GM21515 (cell line): Measurements from ENCODE around the gene MAPK4.
A peak's percentile ranks its signal among the peaks of the same experiment; 100 is the strongest.

Experiments
- ATAC-seq: cut with Tn5 transposase; IDR thresholded peaks from one replicate; pipeline ENCODE4 v1.9.1; 2021; ENCODE audit not compliant: unreplicated experiment

MAPK4 gene

DNA sequence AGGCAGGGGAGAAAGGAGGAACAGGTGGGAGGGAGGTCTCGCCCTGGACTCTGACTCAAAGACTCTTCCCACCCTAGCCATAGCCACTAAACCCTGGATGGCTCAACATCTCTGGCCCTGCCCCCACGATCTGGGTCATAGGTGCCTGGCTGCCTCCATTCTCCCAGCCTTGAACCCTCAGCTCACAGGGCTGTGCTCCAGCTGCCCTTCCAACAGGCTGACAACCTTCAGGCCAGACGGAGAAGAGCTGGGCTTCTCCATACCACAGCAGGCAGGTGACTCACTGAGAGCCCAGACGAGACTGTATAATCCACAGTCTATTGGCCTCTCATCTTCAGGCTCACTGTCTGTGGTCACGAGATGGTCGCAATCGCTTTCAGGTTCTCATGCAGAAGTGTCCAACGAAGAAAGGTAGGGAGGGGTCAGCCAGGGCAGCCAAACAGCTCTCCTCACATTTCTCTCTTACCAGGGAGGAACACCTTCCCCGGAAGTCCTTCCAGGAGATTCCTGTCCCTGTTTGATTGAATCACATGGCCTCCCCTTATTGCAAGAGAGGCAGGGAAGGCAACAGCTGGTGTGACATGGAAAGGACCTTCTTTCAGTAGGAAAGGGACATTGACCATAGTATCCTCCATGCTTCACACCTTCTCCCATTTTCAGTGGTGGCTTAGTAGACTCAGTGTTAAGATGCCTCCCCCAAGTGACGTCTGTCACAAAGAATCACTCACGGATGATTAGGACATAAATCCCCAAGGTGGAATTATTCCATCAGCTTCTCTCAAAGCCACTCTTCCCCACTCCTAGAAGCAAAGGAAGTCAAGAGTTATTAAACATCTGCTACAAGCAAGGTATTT, 159.8 kb downstream of the MAPK4 start:
- ATAC-seq: no peak

DNA sequence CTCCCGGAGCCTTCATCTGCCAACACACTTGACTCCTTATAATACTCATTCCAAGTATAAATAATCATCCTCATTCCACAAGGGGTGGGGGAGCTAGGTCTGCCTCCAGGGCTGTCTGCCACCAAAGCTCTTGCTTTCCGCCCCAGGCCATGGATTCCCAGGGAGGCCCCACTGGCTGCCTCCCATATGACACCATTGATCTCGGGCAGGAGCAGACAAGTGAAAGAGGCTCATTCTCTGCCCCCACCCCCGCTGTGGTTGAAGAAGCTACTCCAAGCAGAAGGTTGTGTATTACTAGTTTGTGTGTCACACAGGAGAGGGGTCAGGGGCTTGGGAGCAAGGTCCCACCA, 160.4 kb downstream of the MAPK4 start:
- ATAC-seq: no peak

DNA sequence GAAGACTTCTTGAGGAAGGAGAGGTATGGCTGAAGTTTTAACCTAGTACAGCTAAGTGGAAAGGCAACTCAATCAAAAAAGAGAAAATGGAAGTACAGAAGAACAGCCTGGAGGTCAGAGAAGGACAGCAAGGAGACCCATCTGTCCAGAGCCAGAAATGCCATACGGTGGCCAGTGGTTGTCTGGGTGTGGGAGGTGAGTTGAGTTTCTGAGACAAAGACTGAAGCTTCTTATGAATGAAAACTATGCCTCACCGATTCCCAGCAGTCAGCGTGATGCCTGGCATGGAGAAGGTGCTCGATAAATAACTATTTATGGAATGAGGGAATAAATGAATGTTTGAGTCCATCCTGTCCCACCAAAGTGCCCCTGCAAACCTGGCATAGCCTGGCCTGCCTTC, 161.1 kb downstream of the MAPK4 start:
- ATAC-seq: no peak

DNA sequence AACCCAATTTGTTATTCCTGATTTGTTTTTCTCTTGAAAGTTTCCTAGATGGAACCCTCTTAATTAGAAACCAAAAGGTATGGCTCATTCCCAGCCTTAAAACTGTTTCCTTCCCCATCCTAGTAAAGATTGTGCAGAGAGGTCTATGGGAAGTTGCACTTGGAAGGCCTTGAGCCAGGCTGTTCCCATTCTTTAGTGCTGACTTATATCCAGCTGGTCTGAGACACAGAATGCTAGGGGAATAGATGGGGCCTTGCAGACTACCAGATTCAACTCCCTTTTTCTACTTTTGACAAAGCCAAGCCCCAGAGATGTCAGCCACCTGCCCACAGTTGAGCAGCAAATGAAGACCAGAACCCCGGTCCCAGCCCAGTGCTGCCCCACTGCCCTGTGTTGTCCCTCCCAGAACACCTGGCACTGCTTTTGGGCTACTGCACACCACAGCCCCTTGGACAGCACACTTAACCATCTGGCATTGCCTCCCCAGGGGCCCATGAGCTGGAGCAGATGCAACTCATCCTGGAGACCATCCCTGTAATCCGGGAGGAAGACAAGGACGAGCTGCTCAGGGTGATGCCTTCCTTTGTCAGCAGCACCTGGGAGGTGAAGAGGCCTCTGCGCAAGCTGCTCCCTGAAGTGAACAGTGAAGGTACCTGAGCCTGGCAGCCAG, 161.7 kb downstream of the MAPK4 start:
- no peak for ATAC-seq

DNA sequence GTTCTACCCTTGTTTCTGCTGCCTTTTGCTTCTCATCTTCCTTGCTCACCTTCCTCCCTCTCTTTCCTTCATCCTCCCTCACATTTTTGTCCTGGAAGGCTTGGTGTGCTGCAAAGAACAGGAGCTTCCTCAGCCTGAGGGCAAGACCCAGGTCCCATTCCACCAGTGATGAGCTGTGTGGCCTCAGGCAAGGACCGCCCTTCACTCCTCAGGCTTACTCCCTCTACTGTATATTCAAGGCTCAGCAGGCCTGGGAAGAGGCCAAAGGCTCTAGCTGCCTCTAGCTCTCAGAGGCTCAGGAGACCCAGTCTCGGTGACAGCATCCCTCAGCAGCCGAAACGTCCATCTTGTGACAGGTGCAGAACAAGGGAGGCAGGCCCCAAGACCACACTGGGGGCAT, 162.4 kb downstream of the MAPK4 start:
- ATAC-seq: no peak

DNA sequence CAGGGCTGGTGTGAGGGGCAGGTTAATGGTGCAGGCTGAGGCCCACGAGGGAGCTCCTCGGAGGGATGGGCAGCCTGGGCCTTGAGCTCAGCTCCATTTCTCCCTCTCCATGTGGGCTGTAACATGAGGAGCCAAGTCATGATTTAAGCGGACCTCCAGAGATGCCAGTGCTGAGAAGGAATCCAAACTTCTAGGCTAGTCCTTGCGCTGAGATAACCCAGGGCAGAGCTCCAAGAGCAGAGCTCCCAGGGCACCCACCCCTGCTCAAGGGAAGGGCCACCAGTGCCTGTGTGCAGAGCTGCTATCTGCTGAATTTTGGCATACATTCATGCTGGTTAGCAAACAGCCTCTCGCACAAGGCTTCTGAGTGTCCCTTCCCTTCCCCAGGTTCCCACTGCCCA, 164.9 kb downstream of the MAPK4 start:
- no peak for ATAC-seq

DNA sequence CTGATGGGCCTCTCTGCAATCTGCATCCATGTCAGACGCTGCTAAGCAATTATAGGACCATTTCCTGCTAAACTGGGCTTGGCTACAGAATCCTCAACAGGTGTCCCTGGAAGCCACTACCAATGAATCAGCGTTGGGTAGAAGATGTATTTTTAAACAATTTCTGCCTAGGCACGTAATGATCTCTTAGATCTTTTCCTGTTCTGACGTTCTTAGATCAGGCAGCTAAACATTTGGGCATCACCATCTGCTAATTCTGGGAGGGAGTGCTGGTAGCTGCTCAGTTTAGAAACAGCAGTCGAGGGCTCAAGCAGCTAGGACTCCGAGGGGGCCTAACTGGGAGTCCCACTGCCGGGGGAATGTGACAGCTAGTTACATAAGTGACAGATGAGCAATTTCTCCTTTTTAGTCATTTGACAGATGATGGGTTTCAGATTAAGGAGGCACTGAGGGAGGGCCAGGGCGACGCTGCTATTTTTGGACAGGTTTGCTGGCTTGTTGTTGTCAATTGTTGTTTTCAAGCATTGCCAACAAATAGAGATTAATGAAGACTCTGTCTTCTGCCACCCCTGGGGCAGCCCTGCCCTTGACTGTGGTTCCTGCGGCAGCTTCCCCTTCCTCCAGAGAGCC, 167.2 kb downstream of the MAPK4 start:
- peak; percentile 75 for ATAC-seq

DNA sequence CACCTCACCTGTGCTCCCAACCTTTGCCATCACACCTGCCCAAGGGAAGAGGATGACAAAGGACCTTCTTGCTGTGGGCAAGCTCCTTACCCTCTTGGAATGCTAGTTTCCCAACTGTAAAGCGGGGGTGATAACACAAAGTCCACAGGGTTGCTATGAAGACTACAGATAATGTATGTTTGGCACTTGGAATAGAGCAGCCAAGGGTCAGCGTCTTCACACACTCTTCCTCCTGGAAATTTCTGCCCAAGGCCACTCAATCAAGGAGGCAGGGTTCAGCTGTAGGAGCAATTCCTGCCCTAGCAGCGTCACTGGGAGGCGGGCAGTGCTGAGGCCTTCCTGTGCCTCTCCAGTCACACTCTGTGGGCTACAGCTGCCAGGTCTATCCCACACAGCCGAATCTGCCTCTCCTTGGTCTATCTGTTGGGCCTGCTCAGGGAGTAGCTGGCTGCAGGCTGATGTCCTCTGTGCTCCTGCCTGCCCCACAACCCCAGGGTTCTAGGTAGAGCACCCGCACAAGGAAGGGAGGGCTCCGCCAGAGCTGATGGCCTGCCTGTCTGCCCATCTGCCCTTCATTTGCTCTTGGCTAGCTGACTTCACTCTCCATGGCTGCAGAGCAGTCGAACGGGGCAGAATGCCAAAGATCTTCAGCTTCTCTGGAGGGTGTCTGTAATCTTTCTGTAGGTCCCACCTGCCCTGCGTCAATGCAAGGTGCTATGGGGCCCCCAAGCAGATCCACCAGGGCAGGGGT, 168.0 kb downstream of the MAPK4 start:
- ATAC-seq: no peak

DNA sequence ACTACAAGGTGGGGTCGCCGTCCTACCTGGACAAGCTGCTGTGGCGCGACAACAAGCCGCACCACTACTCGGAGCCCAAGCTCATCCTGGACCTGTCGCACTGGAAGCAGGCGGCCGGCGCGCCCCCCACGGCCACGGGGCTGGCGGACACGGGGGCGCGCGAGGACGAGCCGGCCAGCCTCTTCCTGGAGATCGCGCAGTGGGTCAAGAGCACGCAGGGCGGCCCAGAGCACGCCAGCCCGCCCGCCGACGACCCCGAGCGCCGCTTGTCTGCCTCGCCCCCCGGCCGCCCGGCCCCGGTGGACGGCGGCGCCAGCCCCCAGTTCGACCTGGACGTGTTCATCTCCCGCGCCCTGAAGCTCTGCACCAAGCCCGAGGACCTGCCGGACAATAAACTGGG, 169.5 kb downstream of the MAPK4 start:
- no peak for ATAC-seq

DNA sequence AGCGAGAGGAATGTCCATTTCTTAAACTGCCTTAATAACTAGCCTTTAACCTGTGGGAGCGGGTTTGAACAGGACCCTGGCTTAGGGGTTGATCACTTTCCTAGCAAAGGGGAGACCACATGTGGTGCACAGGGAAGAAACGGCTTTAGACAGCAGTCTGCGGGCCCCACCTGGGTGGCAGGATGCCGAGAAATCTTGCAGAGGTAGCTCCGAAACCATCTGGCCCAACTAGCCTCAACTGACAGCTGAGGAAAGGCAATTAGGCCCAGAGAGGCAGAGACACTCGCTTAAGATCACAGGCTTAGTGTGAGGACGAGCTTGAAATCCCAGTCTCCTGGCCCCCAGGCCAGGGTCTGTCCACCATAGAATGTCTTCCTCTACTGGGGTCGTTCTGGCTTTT, 170.1 kb downstream of the MAPK4 start:
- no peak for ATAC-seq

DNA sequence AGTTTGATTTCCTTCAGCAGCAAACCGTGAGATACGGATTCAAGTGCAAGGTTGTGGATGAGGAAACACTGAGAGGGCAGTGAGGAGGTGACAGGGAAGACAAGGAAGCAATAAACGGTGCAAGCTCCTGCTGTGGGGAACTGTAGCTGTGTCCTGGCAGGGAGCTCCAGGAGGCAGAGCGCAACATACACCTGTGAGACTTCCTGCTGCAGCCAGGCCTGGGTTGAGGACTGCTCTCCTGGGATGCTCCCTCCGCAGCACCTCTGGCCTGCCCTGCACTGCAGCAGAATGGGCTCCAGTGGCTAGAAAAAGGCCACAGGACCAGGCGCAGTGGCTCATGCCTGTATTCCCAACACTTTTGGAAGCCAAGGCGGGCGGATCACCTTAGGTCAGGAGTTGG, 174.5 kb downstream of the MAPK4 start:
- ATAC-seq: no peak

DNA sequence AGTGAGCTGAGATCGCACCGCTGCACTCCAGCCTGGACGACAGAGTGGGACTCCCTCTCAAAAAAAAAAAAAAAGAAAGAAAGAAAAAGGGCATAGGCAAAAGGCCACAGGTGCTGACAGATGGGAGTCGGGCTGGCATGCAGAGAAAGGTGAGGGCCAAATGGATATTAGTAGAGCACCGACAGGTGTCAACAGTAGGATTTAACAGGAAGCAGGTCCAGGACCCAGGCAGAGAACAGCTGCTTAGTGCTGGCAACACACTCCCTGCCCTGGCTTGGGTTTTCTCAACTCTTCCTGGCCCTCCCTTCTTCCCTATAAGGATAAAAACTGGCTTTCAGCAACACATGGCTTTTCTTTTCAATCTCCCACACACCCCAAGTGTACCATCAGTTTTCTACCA, 175.0 kb downstream of the MAPK4 start:
- ATAC-seq: no peak

DNA sequence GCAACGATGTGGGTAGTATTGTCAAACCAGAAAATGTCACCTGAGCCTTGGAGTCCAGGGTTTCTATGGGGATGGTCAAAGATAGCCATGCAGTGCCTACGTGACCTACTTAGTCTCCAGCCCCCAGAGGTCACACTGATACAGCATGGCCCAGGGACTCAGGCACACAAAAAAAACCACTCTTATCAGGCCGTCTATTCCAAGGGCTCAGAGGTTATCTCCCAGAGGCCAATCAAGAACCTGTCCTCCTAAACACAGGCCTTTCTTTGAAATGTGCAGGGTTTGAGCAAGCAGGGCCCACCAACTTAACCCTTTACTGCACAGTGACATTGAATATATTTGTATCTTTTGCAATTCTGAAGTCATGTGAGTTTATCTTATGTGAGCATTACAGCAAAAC, 177.2 kb downstream of the MAPK4 start:
- no peak for ATAC-seq

DNA sequence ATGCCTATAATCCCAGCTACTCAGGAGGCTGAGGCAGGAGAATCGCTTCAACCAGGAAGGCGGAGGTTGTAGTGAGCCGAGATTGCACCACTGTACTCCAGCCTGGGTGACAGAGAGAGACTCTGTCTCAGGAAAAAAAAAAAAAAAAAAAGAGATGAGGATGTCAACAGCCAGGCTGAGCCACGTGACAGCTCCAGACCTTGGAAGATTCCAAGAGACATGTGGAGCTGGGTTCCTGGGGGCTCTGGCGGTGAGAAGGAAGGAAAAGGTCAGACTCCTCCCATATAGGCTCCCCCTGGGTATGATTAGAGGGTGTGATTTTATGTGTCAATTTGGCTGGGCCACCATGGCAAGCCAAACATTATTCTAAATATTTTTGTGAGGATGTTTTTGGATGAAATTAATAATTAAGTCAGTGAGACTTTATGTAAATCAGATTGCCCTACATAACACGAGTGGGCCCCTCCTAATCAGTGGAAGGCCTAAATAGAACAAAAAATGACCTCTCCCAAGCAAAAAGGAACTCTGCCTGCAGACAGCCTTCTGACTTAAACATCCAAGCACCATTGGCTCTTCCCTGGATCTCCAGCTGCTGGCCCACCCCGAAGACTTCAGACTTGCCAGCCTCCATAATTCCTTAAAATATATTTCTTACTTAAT, 178.3 kb downstream of the MAPK4 start:
- ATAC-seq: no peak

DNA sequence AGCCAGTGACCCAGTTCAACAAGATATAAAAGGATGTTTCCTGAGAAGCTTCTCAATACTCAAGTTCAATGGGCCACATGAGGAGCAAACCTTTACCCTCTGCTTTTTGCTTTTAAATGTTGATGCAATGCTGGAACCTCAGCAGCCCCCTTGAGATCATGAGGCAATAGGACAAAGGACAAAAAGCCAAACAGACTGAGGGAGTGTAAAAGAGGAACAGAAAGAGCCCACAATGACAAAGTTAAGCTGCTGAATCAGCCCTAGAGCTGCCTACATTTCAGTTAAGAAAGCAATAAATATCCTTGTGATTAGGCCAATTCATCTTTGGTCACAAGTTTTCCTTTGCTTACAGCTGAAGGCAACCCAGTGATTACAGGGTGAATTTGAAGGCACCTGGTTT, 183.1 kb downstream of the MAPK4 start:
- no peak for ATAC-seq

DNA sequence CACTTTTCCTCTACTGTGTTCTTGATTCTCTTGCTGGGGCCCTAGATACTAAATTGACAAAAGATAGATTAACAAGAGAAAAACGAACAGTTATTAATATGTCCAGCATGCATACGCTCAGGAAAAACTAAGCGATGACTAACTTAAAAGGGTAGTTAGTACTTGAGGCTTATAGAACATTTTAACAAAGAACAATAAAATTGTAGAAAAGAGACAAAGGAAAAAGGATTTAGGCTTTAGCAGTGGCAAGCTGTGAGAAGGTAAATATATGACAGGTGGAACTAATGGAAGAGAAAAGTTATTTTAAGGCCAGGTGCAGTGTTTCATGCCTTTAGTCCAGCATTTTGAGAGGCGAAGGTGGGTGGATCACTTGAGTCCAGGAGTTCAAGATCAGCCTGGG, 184.4 kb downstream of the MAPK4 start:
- ATAC-seq: no peak

DNA sequence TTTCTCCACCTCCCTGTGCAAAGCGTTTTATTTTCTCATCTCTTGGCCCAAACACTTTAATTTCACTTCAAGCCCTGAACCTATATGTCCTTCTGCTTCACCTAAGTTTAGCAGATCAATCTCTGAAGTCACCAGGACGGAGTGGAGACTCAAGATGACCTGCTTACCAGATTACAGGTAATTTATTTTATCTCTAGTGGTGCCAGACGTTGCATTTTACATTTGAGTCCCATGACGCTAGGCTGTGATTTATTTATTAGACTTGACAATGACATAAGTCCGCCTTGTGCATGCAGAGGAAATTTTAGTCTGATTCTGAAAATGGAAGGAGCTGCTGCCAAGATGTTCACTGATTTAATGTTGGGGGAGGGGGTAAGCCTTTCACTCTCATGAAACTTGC, 186.1 kb downstream of the MAPK4 start:
- ATAC-seq: no peak

DNA sequence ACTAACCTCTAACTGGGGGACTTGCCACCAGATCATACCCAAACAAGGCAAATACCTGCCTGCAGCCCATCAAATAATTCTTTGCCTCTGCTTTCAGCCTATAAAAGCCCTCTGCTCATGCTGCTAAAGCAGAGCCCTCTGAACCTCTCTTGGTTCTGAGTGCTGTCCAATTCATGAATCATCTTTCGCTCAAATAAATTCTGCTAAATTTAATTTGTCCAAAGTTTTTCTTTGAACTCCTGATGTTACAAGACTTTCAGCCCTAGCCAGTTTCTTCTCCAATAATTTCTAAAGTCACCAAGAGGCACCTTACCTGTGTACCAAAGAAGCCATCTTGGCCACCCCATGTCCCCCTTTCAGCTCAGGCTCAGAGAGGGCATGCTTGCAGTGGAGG, 188.0 kb downstream of the MAPK4 start:
- no peak for ATAC-seq

DNA sequence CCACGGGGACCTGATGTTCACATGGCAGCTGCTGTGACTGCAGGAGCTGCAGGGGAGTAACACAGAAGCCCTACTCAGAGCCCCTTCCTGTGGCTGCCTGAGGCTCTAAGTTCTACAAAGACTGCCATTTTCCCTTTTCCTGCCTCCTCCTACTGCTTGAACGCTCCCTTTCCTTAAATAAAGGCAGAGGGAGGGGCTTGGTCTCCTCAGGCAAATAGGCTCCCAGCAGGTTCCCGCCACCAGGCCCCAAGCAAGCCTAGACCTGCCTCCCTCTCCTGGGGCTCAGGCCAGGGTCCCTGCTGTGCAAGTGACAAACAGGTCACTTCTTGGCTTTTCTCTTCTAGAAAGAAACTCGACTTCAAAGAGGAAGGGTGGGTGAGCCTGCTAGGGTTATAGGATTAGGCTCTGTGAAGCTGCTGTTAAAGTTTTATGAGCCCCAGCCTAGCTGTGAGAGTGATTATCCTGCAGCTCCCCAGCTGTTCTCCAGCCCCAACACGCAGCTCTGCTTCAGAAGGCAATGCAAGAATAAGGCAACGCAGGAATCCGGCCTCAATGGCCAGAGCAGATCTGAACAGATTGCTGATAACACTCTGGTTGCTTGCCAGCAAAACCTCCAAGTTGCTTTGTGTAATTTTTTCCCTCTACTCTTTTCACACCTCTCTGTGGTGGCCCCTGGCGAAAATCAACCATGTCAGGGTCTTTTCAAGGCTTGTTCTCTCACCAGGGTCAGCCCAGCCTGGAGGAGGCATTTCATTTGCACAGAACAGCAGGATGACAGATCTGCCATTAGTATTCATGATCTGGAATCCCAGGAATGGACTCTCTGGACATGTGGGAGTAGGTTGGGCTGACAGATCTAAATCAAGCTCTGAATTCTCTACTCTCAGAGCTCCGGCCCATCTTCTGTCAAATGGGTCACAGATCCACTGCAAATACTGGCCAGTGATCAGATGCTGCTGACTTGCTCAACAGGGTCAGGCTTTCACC, 188.6 kb downstream of the MAPK4 start:
- ATAC-seq: no peak

DNA sequence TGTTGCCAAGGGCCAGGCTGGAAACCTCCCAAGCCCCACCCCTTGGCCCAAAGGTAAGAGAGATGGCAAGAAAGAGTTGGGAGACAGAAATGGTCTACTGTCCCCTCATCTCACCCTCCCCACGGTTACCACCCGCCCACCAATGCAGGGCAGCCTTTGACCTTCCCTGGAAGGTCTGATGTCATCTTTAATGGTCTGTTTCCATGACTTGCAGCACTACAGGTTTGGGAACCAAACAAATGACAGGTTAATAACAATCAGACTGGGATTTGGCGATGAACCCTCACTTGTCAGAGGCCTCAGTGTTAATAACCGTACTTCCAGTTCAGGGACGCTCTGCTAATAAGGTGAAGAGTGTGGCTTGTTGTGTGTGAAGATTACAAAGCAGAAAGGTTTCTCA, 189.5 kb downstream of the MAPK4 start:
- no peak for ATAC-seq
